ENCODE measurements around the gene ACER1. TPM values are rescaled to one million over a fixed set of nuclear protein-coding genes. Genes with fewer than 3 reads are reported as not detected.

ACER1 gene
- total and polyA plus RNA-seq, 2 of the 13 experiments (the other 11 are each of a cell fraction or from before 2014, with no cell fraction given): not detected

- TF ChIP-seq ZNF609 (CRISPR knock-in tag; IDR thresholded peaks at IDR 0.05; ENCODE audit: borderline replicate concordance) (peak; percentile 71), GLMP (CRISPR knock-in tag; IDR thresholded peaks at IDR 0.05; ENCODE audit: borderline replicate concordance) (no peak), ZNF292 (CRISPR knock-in tag; IDR thresholded peaks at IDR 0.05; ENCODE audit: borderline replicate concordance, low read depth) (peak; percentile 95), BATF2 (CRISPR knock-in tag; IDR thresholded peaks at IDR 0.05) (no peak), HOXA9 (CRISPR knock-in tag; IDR thresholded peaks at IDR 0.05; ENCODE audit: borderline replicate concordance) (no peak), SMC3 (IDR thresholded peaks at IDR 0.05; ENCODE audit: low read length) (0 out of 2 replicates have a peak, but pooled peaks have one; percentile 23), BCLAF1 (IDR thresholded peaks at IDR 0.05) (no peak), CREM (IDR thresholded peaks at IDR 0.05) (peak; percentile 48; the same call in 1 of the 2 replicates), CREM (CRISPR knock-in tag; IDR thresholded peaks at IDR 0.05) (no peak), ZMAT3 (CRISPR knock-in tag; conservative IDR thresholded peaks at IDR 0.05) (0 out of 2 replicates have a peak, but pooled peaks have one; percentile 26), MED1 (CRISPR knock-in tag; IDR thresholded peaks at IDR 0.05) (peak; percentile 58; the same call in 1 of the 2 replicates), NR2C2 (CRISPR knock-in tag; IDR thresholded peaks at IDR 0.05; ENCODE audit: borderline replicate concordance) (0 out of 2 replicates have a peak, but pooled peaks have one; percentile 34), LBX2 (CRISPR knock-in tag; IDR thresholded peaks at IDR 0.05; ENCODE audit: borderline replicate concordance) (no peak)
Observed at GRCh38 chr19:6273701-6274601, 59.5 kb downstream of the ACER1 start (continued).
